Panc1 (cell line): ENCODE measurements around the gene MSRB1. TPM values are rescaled to one million over a fixed set of nuclear protein-coding genes. Genes with fewer than 3 reads are reported as not detected.

Experiments used
- ATAC-seq: fragments of 200-7000 bp; cut with Tn5 transposase; 2 replicates; pipeline ENCODE4 v1.9.1; 2020; ENCODE audit warnings: mild to moderate bottlenecking, moderate library complexity
- BruUV-seq: library from RNA; stranded (reverse); fragments of 400-500 nt; replicated peaks from 2 replicates; lab custom pipeline; 2021; lab: Mats Ljungman, UMichigan
- CTCF ChIA-PET: fragments of 300-600 bp; sonication (Branson Sonifier 250); formaldehyde crosslinking; loops from one replicate; lab custom pipeline; 2022; ENCODE audit warnings: antibody characterized with exemption; lab: Charles Lee
- POLR2A ChIA-PET: fragments of 300-600 bp; sonication (Branson Sonifier 250); formaldehyde crosslinking; loops from one replicate; lab custom pipeline; 2022; ENCODE audit warnings: antibody characterized with exemption; lab: Charles Lee
- DNase-seq: peaks from one replicate; pipeline ENCODE4 v3.0.0-alpha.2; 2010; ENCODE audit warnings: low read depth, low spot score
- H3K27ac ChIP-seq: 2 replicates; pipeline ENCODE4 v1.5.1; 2011; ENCODE audit warnings: mild to moderate bottlenecking, low read length, inconsistent platforms
- H3K27me3 ChIP-seq: fragments of 200-500 bp; sonication (Bioruptor generic); 2 replicates; pipeline ENCODE4 v1.6.0; 2014; ENCODE audit warnings: low read length, inconsistent platforms; ENCODE audit not compliant: control insufficient read depth, insufficient read depth
- H3K36me3 ChIP-seq: fragments of 200-500 bp; sonication (Bioruptor generic); 2 replicates; pipeline ENCODE4 v1.5.1; 2014; ENCODE audit warnings: inconsistent platforms, mild to moderate bottlenecking, low read length, moderate library complexity; ENCODE audit not compliant: control insufficient read depth, insufficient read depth
- H3K4me1 ChIP-seq: 2 replicates; pipeline ENCODE4 v1.5.1; 2011; ENCODE audit warnings: inconsistent platforms, mild to moderate bottlenecking, low read length, moderate library complexity; ENCODE audit not compliant: control insufficient read depth, insufficient read depth
- H3K4me3 ChIP-seq, 2 experiments: 2 replicates each; pipeline ENCODE4 v1.5.1; 2011 to 2012; ENCODE audit warnings: low read depth in 2 of 2, low read length in 2 of 2, mild to moderate bottlenecking in 2 of 2, inconsistent platforms in 1 of 2, moderate library complexity in 1 of 2
- H3K9me3 ChIP-seq: fragments of 200-500 bp; sonication (Bioruptor generic); 2 replicates; pipeline ENCODE4 v1.5.1; 2014; ENCODE audit warnings: low read depth, mild to moderate bottlenecking, inconsistent platforms, low read length, moderate library complexity; ENCODE audit not compliant: control insufficient read depth, insufficient read depth
- POLR2AphosphoS5 ChIP-seq: IDR thresholded peaks from 2 replicates; pipeline ENCODE4 v1.6.1; 2012; ENCODE audit warnings: mild to moderate bottlenecking, low read depth, low read length, moderate library complexity
- SIN3A ChIP-seq: IDR thresholded peaks from 2 replicates; pipeline ENCODE4 v1.6.1; 2012; ENCODE audit warnings: low read depth, mild to moderate bottlenecking, low read length, moderate library complexity, borderline replicate concordance; ENCODE audit not compliant: insufficient read depth
- TCF7L2 ChIP-seq: IDR thresholded peaks from 2 replicates; pipeline ENCODE4 v1.6.1; 2011; ENCODE audit warnings: mild to moderate bottlenecking, low read depth, low read length, inconsistent platforms
- in situ Hi-C: cut with HindIII; loops from 2 replicates; pipeline ENCODE4 v1.10.0; 2016; ENCODE audit warnings: low sequenced_read_pairs, low pct_unique_long_range_greater_than_20kb
- intact Hi-C: fragments of 100-400 bp; cut with micrococcal nuclease; formaldehyde crosslinking; loops from one replicate; pipeline ENCODE4 v1.10.0; 2022; ENCODE audit not compliant: unreplicated experiment
- total RNA-seq: library from RNA; stranded (reverse); gene quantifications from one replicate; pipeline ENCODE4 v1.2.1, GENCODE V29; 2021; ENCODE audit not compliant: unreplicated experiment
- TF ChIP-seq, protein P1 (sequence below): fragments of 450-650 bp; IDR thresholded peaks from 2 replicates; pipeline ENCODE4 v1.5.1; 2017; ENCODE audit warnings: mild to moderate bottlenecking
- TF ChIP-seq, protein P2 (sequence below), 2 experiments: IDR thresholded peaks; 2 replicates each; pipeline ENCODE4 v1.6.1; 2011 to 2012; ENCODE audit warnings: low read depth in 2 of 2, control low read depth in 1 of 2, low read length in 1 of 2, mild to moderate bottlenecking in 1 of 2, moderate library complexity in 1 of 2; ENCODE audit not compliant: insufficient read depth in 1 of 2

The MSRB1 gene
- total RNA-seq, 1 experiment from 2014 or later, result 25.3 TPM

DNA sequence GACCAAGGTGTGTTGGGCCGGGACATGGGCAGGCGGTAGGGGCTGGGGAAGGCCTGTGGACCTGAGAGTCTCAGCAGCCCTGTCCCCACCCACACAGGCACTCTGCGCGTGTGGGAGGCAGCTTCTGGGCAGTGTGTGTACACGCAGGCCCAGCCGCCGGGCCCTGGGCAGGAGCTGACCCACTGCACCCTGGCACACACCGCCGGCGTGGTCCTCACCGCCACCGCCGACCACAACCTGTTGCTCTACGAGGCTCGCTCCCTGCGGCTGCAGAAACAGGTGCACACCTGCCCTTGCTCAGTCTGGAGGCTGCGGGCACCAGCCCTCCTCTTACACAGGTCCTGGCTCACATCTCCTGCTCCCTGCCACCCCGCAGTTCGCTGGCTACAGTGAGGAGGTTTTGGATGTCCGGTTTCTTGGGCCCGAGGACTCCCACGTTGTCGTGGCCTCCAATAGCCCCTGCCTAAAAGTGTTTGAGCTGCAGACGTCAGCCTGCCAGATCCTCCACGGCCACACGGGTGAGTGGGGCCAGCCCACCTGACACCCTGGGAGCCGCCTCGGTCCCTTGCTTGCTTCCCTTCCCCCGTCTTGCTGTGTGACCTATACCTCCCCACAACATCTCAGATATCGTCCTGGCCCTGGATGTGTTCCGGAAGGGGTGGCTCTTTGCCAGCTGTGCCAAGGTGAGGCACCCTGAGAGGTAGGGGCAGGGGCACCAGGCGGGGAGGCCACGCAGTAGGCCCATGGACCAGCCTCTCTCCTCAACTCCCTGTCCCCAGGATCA lies 32.6 kb upstream of the MSRB1 start:
- ChIA-PET POLR2A (no interaction called here), CTCF (no interaction called here)
- BruUV-seq, result no TSS peak
- TF ChIP-seq, protein P1, sequence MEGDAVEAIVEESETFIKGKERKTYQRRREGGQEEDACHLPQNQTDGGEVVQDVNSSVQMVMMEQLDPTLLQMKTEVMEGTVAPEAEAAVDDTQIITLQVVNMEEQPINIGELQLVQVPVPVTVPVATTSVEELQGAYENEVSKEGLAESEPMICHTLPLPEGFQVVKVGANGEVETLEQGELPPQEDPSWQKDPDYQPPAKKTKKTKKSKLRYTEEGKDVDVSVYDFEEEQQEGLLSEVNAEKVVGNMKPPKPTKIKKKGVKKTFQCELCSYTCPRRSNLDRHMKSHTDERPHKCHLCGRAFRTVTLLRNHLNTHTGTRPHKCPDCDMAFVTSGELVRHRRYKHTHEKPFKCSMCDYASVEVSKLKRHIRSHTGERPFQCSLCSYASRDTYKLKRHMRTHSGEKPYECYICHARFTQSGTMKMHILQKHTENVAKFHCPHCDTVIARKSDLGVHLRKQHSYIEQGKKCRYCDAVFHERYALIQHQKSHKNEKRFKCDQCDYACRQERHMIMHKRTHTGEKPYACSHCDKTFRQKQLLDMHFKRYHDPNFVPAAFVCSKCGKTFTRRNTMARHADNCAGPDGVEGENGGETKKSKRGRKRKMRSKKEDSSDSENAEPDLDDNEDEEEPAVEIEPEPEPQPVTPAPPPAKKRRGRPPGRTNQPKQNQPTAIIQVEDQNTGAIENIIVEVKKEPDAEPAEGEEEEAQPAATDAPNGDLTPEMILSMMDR, result no peak
- TF ChIP-seq SIN3A (no peak), TCF7L2 (no peak), POLR2AphosphoS5 (no peak)
- TF ChIP-seq, protein P2, sequence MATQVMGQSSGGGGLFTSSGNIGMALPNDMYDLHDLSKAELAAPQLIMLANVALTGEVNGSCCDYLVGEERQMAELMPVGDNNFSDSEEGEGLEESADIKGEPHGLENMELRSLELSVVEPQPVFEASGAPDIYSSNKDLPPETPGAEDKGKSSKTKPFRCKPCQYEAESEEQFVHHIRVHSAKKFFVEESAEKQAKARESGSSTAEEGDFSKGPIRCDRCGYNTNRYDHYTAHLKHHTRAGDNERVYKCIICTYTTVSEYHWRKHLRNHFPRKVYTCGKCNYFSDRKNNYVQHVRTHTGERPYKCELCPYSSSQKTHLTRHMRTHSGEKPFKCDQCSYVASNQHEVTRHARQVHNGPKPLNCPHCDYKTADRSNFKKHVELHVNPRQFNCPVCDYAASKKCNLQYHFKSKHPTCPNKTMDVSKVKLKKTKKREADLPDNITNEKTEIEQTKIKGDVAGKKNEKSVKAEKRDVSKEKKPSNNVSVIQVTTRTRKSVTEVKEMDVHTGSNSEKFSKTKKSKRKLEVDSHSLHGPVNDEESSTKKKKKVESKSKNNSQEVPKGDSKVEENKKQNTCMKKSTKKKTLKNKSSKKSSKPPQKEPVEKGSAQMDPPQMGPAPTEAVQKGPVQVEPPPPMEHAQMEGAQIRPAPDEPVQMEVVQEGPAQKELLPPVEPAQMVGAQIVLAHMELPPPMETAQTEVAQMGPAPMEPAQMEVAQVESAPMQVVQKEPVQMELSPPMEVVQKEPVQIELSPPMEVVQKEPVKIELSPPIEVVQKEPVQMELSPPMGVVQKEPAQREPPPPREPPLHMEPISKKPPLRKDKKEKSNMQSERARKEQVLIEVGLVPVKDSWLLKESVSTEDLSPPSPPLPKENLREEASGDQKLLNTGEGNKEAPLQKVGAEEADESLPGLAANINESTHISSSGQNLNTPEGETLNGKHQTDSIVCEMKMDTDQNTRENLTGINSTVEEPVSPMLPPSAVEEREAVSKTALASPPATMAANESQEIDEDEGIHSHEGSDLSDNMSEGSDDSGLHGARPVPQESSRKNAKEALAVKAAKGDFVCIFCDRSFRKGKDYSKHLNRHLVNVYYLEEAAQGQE (IDR thresholded peaks at IDR 0.05; ENCODE audit: insufficient read depth in 1 of 2, low read depth in 2 of 2, low read length in 1 of 2), result no peak
- Histone ChIP-seq H3K36me3 (no peaks in the 10 kb centered on the region; the same call in 1 of the 2 replicates), H3K27me3 (no peaks in the 10 kb centered on the region), H3K27ac (no peak overlapping the region), H3K4me3 (no peak overlapping the region), H3K9me3 (no peaks in the 10 kb centered on the region), H3K4me1 (peaks cover 13% of the 10 kb centered on the region)
- in situ Hi-C loops, result no loop called here
- ATAC-seq (no peak), DNase-seq (no peak)
- intact Hi-C loops, result no loop called here

GRCh38 chr16:1974157-1975070 lies 31.4 kb upstream of the MSRB1 start:
- intact Hi-C loops, result no loop called here
- POLR2A ChIA-PET, result no interaction called here
- no peak overlapping the region for H3K27ac ChIP-seq
- CTCF ChIA-PET, result no interaction called here
- H3K9me3 ChIP-seq, result no peaks in the 10 kb centered on the region
- TF ChIP-seq, protein P2 (IDR thresholded peaks at IDR 0.05; ENCODE audit: insufficient read depth in 1 of 2, low read depth in 2 of 2, low read length in 1 of 2), result no peak
- TF ChIP-seq SIN3A (no peak), POLR2AphosphoS5 (no peak)
- DNase-seq (no peak), ATAC-seq (no peak)
- no peaks in the 10 kb centered on the region for H3K27me3 ChIP-seq
- no peak overlapping the region for H3K4me3 ChIP-seq
- no peaks in the 10 kb centered on the region; the same call in 1 of the 2 replicates for H3K36me3 ChIP-seq
- in situ Hi-C loops, result no loop called here
- H3K4me1 ChIP-seq, result 0 out of 2 replicates have a peak, but pooled peaks cover 4% of the 10 kb centered on the region
- BruUV-seq, result no TSS peak
